Neural cell (in vitro differentiated cells): ENCODE results near the gene MSI2.

Experiments
- EP300 ChIP-seq: fragments of 450-650 bp; conservative IDR thresholded peaks from 2 replicates; pipeline ENCODE4 v1.6.1; 2014; ENCODE audit warnings: antibody characterized with exemption, mild to moderate bottlenecking, moderate library complexity; ENCODE audit not compliant: poor library complexity, severe bottlenecking
- EZH2 ChIP-seq: fragments of 200-600, 300-800 bp; shearing (Covaris generic), sonication (generic); IDR thresholded peaks from 2 replicates; pipeline ENCODE4 v1.6.1; 2014; ENCODE audit warnings: antibody characterized with exemption, low read length, borderline replicate concordance, mild to moderate bottlenecking; ENCODE audit not compliant: insufficient read depth, poor library complexity, severe bottlenecking
- RAD21 ChIP-seq: fragments of 450-650 bp; conservative IDR thresholded peaks from 2 replicates; pipeline ENCODE4 v1.6.1; 2014; ENCODE audit warnings: antibody characterized with exemption, mild to moderate bottlenecking, moderate library complexity
- TF ChIP-seq, protein P1 (sequence below): fragments of 450-650 bp; IDR thresholded peaks from 2 replicates; pipeline ENCODE4 v1.5.1; 2014; ENCODE audit warnings: antibody characterized with exemption, mild to moderate bottlenecking, moderate library complexity; ENCODE audit not compliant: poor library complexity, severe bottlenecking
- TF ChIP-seq, protein P2 (sequence below): IDR thresholded peaks from 2 replicates; pipeline ENCODE4 v1.6.1; 2012; ENCODE audit warnings: borderline replicate concordance

DNA sequence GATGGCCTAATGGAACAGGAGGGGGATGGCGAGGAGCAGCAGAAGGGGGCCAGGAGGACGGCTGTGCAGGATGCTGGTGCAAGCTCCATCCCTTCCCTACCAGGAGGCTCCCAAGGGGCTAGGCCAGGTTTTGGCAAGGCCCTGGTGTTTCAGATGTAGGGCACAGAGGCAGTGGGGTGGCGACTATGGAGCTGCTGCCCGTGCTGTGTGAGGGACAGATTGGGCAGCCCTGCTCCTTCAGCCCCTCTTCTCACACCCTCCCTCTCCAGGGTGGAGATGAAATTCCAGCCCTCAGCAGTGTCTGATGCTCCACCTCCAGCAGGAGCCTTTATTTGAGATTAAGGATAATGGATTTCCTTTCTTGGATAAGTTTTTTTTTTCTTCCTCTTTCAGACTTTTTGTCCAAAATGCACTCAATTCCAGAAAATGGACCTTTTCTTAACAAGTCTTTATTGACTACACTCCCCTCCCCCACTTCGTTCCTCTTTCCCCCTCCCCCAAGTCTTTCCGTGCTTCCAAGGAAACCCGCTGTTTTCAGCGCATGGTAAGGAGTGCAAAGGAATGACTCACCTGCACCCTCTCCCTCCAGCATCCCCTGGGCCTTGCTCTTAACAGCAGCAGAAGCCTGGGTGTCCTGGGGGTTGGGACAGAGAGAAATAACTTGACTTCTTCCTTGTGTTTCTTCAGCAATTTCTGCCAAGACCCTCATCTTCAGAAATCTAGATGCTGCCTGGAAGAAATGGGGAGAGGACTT lies 393.6 kb downstream of the MSI2 start:
- TF ChIP-seq, protein P1, sequence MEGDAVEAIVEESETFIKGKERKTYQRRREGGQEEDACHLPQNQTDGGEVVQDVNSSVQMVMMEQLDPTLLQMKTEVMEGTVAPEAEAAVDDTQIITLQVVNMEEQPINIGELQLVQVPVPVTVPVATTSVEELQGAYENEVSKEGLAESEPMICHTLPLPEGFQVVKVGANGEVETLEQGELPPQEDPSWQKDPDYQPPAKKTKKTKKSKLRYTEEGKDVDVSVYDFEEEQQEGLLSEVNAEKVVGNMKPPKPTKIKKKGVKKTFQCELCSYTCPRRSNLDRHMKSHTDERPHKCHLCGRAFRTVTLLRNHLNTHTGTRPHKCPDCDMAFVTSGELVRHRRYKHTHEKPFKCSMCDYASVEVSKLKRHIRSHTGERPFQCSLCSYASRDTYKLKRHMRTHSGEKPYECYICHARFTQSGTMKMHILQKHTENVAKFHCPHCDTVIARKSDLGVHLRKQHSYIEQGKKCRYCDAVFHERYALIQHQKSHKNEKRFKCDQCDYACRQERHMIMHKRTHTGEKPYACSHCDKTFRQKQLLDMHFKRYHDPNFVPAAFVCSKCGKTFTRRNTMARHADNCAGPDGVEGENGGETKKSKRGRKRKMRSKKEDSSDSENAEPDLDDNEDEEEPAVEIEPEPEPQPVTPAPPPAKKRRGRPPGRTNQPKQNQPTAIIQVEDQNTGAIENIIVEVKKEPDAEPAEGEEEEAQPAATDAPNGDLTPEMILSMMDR, result no peak
- no peak for TF ChIP-seq RAD21
- TF ChIP-seq, protein P2, sequence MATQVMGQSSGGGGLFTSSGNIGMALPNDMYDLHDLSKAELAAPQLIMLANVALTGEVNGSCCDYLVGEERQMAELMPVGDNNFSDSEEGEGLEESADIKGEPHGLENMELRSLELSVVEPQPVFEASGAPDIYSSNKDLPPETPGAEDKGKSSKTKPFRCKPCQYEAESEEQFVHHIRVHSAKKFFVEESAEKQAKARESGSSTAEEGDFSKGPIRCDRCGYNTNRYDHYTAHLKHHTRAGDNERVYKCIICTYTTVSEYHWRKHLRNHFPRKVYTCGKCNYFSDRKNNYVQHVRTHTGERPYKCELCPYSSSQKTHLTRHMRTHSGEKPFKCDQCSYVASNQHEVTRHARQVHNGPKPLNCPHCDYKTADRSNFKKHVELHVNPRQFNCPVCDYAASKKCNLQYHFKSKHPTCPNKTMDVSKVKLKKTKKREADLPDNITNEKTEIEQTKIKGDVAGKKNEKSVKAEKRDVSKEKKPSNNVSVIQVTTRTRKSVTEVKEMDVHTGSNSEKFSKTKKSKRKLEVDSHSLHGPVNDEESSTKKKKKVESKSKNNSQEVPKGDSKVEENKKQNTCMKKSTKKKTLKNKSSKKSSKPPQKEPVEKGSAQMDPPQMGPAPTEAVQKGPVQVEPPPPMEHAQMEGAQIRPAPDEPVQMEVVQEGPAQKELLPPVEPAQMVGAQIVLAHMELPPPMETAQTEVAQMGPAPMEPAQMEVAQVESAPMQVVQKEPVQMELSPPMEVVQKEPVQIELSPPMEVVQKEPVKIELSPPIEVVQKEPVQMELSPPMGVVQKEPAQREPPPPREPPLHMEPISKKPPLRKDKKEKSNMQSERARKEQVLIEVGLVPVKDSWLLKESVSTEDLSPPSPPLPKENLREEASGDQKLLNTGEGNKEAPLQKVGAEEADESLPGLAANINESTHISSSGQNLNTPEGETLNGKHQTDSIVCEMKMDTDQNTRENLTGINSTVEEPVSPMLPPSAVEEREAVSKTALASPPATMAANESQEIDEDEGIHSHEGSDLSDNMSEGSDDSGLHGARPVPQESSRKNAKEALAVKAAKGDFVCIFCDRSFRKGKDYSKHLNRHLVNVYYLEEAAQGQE, result no peak
- no peak for TF ChIP-seq EZH2
- TF ChIP-seq EP300, result no peak
